Stimulated activated naive CD8-positive, alpha-beta T cell treated with anti-CD3 and anti-CD28 coated beads, Interleukin-15, Interleukin-2, amounts not matched to agents 100 ng/mL and 50 ng/mL, for 24 hours (primary cell): ENCODE results near the gene TCF19.
A peak's percentile ranks its signal among the peaks of the same experiment; 100 is the strongest.
"Not testable (repeated sequence)": the region's sequence is repeated elsewhere in the genome, so short reads cannot be mapped to it uniquely, and the experiment has no call there.

Experiments used
- H3K27ac Mint-ChIP-seq: one replicate; pipeline ENCODE4 v1.8.0; 2021; ENCODE audit warnings: mild to moderate bottlenecking, mixed read lengths
- H3K27me3 Mint-ChIP-seq: one replicate; pipeline ENCODE4 v1.8.0; 2021; ENCODE audit warnings: mixed read lengths
- H3K36me3 Mint-ChIP-seq: one replicate; pipeline ENCODE4 v1.8.0; 2021; ENCODE audit warnings: low read depth, mixed read lengths
- H3K4me1 Mint-ChIP-seq: one replicate; pipeline ENCODE4 v1.8.0; 2021; ENCODE audit warnings: low read depth, mixed read lengths
- H3K4me3 Mint-ChIP-seq: one replicate; pipeline ENCODE4 v1.8.0; 2021; ENCODE audit warnings: mild to moderate bottlenecking, mixed read lengths
- H3K9me3 Mint-ChIP-seq: one replicate; pipeline ENCODE4 v1.8.0; 2021; ENCODE audit warnings: mixed read lengths

Gene TCF19

GRCh38 chr6:31178143-31179041, 20.0 kb downstream of the TCF19 start:
- Mint-ChIP-seq H3K4me3 (no peak overlapping the region), H3K27ac (peak overlapping the region; percentile 27)

DNA sequence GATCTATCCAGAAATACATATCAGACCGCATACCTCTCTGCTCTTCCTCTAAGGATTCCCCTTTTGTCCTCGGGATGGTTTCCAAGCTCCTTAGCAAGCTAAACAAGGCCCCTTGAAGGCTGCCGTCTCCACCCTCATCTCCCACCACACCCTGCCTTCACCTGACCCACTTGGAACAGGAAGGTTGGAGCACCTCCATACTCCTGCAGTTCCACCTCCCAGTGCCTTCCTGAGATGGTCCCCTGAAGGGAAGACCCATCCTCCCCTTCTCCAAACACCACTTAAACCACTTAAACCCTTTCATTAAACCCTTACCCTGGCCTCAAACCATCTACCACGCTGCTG, 20.6 kb downstream of the TCF19 start:
- no peaks in the 10 kb centered on the region for H3K27me3 Mint-ChIP-seq
- H3K9me3 Mint-ChIP-seq: no peaks in the 10 kb centered on the region
- H3K36me3 Mint-ChIP-seq: no peaks in the 10 kb centered on the region
- no peak overlapping the region for H3K27ac Mint-ChIP-seq
- H3K4me1 Mint-ChIP-seq: peaks cover 15% of the 10 kb centered on the region
- H3K4me3 Mint-ChIP-seq: no peak overlapping the region

More at GRCh38 chr6:31178143-31179041, 20.0 kb downstream of the TCF19 start:
- no peaks in the 10 kb centered on the region for H3K27me3 Mint-ChIP-seq
- peaks cover 15% of the 10 kb centered on the region for H3K4me1 Mint-ChIP-seq
- no peaks in the 10 kb centered on the region for H3K9me3 Mint-ChIP-seq
- no peaks in the 10 kb centered on the region for H3K36me3 Mint-ChIP-seq

DNA sequence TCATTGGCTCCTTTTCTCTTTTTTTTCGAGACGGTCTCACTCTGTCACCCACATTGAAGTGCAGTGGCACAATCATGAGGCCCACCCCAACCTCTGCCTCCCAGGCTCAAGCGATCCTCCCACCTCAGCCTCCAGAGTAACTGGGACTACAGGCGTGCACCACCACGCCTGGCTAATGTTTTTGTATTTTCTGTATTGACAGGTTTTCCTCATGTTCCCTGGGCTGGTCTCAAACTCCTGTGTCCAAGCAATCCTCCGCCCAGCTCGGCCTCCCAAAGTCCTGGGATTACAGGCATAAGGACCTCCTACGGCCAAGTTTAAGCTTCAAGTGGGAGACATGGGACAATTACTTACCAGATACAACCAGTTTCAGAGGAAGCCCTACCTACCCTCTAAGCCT, 21.5 kb downstream of the TCF19 start:
- H3K27ac Mint-ChIP-seq: no peak overlapping the region
- H3K27me3 Mint-ChIP-seq: no peaks in the 10 kb centered on the region

GRCh38 chr6:31180500-31180899, 22.1 kb downstream of the TCF19 start:
- H3K4me1 Mint-ChIP-seq: peaks cover 16% of the 10 kb centered on the region
- H3K4me3 Mint-ChIP-seq: peak overlapping the region; percentile 86
- no peaks in the 10 kb centered on the region for H3K27me3 Mint-ChIP-seq
- H3K9me3 Mint-ChIP-seq: no peaks in the 10 kb centered on the region
- peak overlapping the region; percentile 76 for H3K27ac Mint-ChIP-seq
- no peaks in the 10 kb centered on the region for H3K36me3 Mint-ChIP-seq

More for the DNA sequence above, 21.5 kb downstream of the TCF19 start:
- H3K36me3 Mint-ChIP-seq: no peaks in the 10 kb centered on the region
- no peaks in the 10 kb centered on the region for H3K9me3 Mint-ChIP-seq
- H3K4me3 Mint-ChIP-seq: peak overlapping the region; percentile 86
- peaks cover 15% of the 10 kb centered on the region for H3K4me1 Mint-ChIP-seq

DNA sequence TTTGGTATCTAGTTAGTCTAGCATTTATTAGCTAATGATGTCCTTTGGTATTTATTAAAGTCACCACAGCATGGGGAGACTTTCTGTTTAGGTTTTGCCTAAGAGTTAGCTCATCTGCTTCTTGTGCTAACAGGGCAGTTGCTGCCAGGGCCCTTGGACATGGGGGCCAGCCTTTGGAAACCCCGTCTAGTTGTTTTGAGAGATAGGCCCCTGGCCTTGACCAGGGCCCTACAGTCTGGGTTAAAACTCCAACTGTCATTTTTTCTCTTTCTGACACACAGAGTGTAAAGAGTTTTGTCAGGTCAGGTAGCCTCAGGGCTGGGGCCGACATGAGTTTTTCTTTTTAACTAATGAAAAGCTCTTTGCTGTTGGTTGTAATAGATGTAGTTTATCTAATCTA, 24.9 kb downstream of the TCF19 start:
- not testable (repeated sequence) for H3K4me3 Mint-ChIP-seq, H3K9me3 Mint-ChIP-seq, H3K36me3 Mint-ChIP-seq, H3K27ac Mint-ChIP-seq, H3K27me3 Mint-ChIP-seq
- peaks cover 23% of the 10 kb centered on the region for H3K4me1 Mint-ChIP-seq

GRCh38 chr6:31183859-31184258, 25.5 kb downstream of the TCF19 start:
- H3K36me3 Mint-ChIP-seq, H3K27me3 Mint-ChIP-seq, H3K4me3 Mint-ChIP-seq, H3K27ac Mint-ChIP-seq, H3K9me3 Mint-ChIP-seq: not testable (repeated sequence)
- peaks cover 18% of the 10 kb centered on the region for H3K4me1 Mint-ChIP-seq

DNA sequence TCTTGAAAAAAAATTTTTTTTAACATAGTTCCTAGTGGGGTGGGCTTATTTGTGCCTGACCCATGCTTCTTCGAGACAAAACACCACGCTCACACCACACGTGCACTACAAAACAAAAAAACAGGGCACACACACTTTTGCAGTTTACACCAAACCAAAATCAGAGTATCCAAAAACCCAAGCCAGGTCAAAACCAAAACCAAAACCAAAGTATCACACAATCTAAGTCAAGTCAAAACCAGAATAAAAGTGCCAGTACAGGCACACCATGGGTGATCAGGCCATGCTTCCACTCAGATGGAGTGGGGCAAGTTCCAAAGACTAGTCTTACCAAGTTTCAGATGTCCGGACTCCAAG, 27.3 kb downstream of the TCF19 start:
- H3K36me3 Mint-ChIP-seq, H3K27ac Mint-ChIP-seq, H3K9me3 Mint-ChIP-seq, H3K4me3 Mint-ChIP-seq, H3K27me3 Mint-ChIP-seq: not testable (repeated sequence)
- H3K4me1 Mint-ChIP-seq: peaks cover 10% of the 10 kb centered on the region

DNA sequence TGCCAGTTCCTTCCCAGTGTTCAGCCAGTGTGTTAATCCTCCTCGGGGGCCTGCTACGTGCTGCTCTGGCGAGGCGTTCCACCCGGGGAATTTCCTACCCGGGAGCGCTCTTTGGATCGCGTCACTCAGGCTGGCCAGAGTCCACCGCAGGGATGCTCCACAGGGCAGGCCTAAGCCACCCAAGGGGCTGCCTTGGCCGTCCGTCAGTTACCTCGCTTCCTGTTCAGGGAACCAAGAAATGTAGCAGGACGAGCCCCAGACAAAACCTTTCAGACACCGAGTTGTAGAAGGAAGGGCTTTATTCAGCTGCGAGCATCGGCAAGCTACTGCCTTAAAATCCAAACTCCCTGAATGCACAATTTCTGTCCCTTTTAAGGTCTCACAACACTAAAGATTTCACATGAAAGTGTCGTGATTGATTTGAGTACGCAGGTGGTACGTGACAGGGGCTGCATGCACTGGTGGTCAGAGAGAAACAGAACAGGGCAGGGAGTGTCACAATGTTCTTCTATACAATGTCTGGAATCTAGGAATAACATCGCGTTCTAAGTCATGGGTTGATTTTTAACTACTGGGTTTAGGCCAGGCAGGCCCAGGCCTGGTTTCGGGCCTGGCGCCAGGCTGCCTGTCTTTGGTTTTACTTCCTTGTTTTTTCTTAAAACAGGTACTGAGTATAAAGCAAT, 27.8 kb downstream of the TCF19 start:
- Mint-ChIP-seq H3K4me1 (peaks cover 8% of the 10 kb centered on the region), H3K27ac (peak overlapping the region; percentile 31), H3K27me3 (no peaks in the 10 kb centered on the region), H3K9me3 (no peaks in the 10 kb centered on the region), H3K4me3 (no peak overlapping the region), H3K36me3 (no peaks in the 10 kb centered on the region)

- H3K27me3 Mint-ChIP-seq: no peaks in the 10 kb centered on the region
- H3K27ac Mint-ChIP-seq: no peak overlapping the region
- no peaks in the 10 kb centered on the region for H3K9me3 Mint-ChIP-seq
- peaks cover 8% of the 10 kb centered on the region for H3K4me1 Mint-ChIP-seq
- no peaks in the 10 kb centered on the region for H3K36me3 Mint-ChIP-seq
- no peak overlapping the region for H3K4me3 Mint-ChIP-seq
Observed at GRCh38 chr6:31187780-31188194, 29.4 kb downstream of the TCF19 start.

GRCh38 chr6:31189223-31189622, 30.8 kb downstream of the TCF19 start:
- H3K9me3 Mint-ChIP-seq, H3K27me3 Mint-ChIP-seq: not testable (repeated sequence)

DNA sequence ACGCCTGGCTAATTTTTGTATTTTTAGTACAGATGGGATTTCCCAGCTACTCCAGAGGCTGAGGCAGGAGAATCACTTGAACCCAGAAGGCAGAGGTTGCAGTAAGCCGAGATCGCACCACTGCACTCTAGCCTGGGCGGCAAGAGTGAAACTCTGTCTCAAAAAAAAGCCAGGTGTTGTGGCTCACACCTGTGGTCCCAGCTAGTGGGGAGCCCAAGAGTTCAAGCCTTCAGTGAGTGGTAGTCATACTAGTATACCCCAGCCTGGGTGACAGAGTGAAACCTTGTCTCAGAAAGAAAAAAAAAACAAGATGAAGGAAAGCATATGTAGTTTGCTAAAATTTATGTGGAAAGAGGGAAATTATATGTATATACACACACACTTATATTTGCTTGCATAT, 32.1 kb downstream of the TCF19 start:
- H3K9me3 Mint-ChIP-seq: no peaks in the 10 kb centered on the region
- no peak overlapping the region for H3K27ac Mint-ChIP-seq
- H3K4me3 Mint-ChIP-seq: no peak overlapping the region
- no peaks in the 10 kb centered on the region for H3K27me3 Mint-ChIP-seq
- peaks cover 17% of the 10 kb centered on the region for H3K4me1 Mint-ChIP-seq
- H3K36me3 Mint-ChIP-seq: no peaks in the 10 kb centered on the region

More at GRCh38 chr6:31189223-31189622, 30.8 kb downstream of the TCF19 start:
- not testable (repeated sequence) for H3K27ac Mint-ChIP-seq, H3K36me3 Mint-ChIP-seq, H3K4me3 Mint-ChIP-seq
- peaks cover 10% of the 10 kb centered on the region for H3K4me1 Mint-ChIP-seq

GRCh38 chr6:31192431-31193105, 34.2 kb downstream of the TCF19 start:
- not testable (repeated sequence) for H3K27ac Mint-ChIP-seq, H3K36me3 Mint-ChIP-seq, H3K9me3 Mint-ChIP-seq, H3K4me3 Mint-ChIP-seq, H3K27me3 Mint-ChIP-seq
- peaks cover 26% of the 10 kb centered on the region for H3K4me1 Mint-ChIP-seq

GRCh38 chr6:31193206-31193605, 34.8 kb downstream of the TCF19 start:
- Mint-ChIP-seq H3K27ac (no peak overlapping the region), H3K27me3 (no peaks in the 10 kb centered on the region), H3K4me1 (peaks cover 31% of the 10 kb centered on the region), H3K4me3 (no peak overlapping the region), H3K9me3 (no peaks in the 10 kb centered on the region), H3K36me3 (peaks cover 4% of the 10 kb centered on the region)

DNA sequence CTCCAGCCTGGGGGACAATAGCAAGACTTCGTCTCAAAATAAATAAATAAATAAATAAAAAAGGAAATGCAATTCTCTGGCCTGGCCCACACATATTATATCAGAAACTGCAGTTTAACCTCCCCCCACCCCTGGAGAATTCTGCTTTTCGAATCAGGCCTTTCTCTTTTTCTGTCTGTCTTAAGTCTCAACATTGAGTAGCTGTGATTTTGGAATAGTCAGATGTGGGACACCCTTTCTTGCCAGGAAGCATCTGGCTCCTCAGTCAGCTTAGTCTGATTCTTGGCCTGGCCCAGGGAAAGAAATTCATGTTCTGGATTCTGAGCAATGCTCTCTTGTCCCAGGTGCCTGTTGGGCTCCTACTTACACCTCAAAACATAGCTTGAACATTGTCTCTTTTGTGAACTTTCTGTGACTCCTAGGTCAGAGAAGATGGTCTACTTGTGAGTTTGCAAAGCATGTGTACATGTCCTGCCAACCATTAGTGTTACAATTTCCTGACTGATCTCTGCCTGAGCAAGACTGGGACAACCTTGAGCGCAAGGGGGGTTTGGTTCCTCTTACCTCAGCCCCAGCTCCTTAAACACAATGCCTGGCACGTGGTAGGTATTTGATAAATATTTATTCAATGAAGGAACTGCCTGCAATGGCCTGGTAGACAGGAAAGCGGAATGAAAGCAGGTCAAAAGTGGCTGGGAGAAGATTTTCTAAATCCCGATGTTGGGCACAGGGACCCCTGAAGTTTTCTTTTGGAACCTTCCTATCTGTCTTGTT, 35.9 kb downstream of the TCF19 start:
- Mint-ChIP-seq H3K9me3 (no peaks in the 10 kb centered on the region), H3K27me3 (no peaks in the 10 kb centered on the region), H3K4me1 (peaks cover 40% of the 10 kb centered on the region), H3K27ac (no peak overlapping the region), H3K36me3 (peaks cover 4% of the 10 kb centered on the region), H3K4me3 (no peak overlapping the region)
